Activated T-cell treated with anti-CD3 and anti-CD28 coated beads, Interleukin-2, amount 50 U/mL, for 1 hour (primary cell): Measurements from ENCODE around the gene LATS2.

ENCODE experiments used
- DNase-seq: peaks from one replicate; pipeline ENCODE4 v3.0.0-alpha.2; 2020

The LATS2 gene

DNA sequence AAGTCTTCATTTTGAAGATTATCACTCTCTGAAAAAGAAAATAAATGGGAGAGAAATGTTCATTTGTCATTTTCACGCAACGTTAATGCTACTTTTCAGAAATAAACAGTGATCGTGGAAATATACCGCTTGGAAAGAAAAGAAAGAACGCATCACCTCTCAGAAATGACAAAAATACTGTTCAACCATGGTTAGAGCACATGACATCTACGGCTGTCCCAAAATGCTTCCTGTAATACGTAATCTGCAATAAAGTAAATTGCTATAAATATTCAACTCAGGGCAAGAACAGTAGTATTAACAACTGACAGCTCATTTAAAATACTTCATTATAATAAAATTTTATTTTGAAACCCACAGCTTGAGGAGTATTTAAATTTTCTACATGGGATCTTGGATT is 15.2 kb downstream of the LATS2 start:
- no peak for DNase-seq

DNA sequence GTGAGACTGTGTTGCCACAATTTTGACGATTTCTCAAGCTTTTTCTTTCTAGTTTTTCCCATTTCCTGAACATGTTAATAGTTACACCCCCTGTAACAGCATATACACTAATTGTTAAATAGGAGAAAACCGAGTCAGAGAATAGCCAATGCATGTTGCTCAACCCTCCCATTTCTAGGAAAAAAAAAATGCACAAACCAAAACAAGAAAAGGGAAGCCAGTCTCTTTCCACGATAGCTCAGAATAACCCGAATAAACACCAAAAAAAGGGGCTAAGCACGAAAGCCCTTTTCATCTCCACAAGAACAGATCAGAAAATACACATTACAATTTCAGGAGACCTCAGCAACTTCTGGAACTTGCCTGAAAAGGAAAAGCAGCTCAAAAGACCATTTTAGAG is 16.3 kb downstream of the LATS2 start:
- DNase-seq = no peak

DNA sequence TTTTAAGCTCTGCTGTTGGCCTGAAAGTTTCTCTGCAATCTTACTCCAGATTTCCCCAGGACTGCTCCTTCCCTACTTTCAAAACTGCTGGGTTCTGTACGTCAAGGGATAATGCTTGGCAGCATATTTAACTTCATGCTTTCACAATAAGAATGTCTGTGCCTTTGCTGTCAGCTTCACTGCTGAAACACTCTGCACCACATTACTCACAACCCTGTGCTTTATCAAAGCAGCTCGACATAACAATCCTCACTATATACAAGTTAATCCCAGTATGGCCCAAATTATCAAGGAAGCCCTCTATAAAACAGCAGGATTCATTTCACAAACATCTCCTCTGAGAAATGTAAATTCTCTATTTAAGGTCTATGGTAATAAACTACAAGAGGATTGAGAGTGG is 17.5 kb downstream of the LATS2 start:
- no peak for DNase-seq

DNA sequence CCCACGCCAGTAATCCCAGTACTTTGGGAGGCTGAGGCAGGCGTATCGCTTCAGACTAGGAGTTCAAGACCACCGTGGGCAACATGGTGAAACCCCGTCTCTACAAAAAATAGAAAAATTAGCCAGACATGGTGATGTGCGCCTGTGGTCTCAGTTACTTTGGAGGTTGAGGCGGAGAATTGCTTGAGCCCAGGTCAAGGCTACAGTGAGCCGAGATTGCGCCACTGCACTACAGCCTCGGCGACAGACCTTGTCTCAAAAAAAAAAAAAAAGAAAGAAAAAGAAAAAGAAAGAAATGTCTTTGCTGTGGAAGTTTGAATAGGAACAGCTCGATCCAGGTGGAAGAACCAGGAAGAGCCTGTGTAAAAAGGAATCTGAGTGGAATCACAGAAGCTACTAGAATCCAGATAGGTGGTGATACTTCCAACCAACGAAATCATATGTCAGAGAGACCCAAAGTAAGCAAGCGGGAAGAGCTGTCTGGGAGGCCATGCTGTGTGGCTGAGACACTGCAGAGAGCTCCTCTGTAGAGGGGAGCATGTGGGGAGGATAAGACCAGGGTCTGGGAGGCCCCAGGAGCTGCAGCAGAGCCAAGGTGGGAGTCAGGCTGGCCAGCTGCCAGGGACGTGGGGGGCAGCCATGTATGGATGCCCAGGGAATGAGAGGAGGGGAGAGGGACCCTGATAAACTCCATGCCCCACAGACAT is 21.1 kb downstream of the LATS2 start:
- DNase-seq = no peak

DNA sequence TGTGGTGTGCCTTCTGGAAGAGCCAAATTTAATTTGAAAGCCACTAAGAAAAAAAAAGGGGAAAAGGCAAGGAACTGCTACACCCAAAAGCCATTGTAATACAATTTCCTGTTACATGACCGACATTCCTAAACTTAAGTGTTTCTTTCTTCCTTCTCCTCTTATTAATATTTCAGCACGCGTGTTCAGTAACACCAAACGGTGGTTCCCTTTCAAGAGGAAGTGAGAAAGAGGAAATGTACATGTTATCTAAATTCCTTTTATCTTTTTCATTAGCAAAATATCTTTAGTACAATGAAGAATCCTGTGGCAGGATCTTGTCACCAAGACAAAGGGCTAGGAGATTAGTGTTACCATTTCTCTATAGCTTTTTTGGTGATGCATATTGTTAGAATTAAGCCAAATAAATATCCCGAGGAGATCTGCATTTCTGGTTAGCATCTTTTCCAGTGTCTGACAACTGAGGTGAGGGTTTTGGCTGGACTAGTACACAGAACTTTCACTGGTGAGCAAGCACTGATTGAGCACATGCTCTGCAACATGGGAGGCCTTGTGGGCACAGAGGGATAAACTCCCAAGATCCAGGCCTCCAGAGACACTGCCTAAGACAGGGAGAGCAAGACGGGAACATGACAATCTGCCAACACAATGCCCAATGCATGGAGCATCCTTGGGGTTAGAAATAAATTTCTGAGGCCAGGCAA is 22.1 kb downstream of the LATS2 start:
- no peak for DNase-seq

DNA sequence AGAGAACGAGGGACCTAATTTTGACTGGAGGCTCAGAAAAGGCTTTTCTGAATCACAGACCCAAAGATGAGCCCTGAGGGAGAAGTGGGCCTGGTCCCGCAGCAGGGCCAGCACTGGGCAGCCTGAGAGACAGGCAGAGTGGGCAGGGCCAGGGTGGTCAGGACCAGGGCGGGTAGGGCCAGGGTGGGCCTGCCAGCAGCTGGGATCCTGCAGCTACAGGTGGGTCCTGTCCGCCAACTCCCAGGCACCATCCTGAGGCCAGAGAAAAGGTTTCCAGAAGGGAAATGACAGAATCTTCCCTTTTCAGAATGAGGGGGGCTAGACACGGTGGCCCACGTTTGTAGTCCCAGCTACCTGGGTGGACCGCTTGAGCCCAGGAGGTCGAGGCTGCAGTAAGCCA is 23.7 kb downstream of the LATS2 start:
- DNase-seq = no peak

DNA sequence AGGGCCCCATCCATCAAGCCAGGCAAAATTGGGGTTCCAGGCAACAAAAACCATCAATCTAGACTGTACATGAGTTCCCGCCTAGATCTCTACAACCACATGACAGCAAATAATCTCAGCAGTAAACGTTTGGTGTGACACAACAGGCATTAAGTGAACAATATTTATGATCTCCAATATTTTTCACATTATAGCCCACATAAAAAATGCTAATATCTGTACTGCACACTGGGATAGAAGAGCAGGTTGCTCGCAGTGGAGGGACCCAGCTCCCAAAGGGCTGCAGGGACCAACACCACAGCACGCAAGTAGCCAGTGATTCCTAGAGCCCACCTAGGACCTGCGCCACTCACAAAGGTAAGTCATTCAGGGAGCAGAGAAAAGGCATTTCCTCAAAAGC is 25.9 kb downstream of the LATS2 start:
- DNase-seq = no peak

DNA sequence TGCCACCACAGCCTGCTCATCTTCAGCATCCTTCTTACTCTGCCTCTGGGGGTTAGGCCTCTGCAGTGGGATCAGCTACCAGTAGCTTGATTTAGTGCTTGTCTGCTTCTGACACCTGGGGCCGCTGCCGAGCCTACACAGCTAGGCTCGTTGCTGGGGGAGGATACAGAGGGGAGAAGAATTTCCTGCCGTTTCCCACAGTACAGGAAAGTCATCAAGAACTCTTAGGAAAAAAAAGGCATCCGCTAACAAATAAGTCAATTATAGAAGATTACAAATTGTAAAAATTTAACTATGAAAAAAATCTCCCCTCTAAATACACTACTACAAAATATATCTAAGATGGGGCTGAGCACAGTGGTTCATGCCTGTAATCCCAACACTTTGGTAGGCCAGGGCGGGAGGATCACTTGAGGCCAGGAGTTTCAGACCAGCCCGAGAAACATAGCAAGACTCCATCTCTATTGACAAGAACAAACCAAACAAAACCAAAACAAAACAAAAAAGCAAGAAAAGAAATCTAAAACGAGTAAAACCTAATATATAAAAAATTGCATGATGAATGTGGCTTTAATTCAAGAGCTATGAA is 26.7 kb downstream of the LATS2 start:
- no peak for DNase-seq

DNA sequence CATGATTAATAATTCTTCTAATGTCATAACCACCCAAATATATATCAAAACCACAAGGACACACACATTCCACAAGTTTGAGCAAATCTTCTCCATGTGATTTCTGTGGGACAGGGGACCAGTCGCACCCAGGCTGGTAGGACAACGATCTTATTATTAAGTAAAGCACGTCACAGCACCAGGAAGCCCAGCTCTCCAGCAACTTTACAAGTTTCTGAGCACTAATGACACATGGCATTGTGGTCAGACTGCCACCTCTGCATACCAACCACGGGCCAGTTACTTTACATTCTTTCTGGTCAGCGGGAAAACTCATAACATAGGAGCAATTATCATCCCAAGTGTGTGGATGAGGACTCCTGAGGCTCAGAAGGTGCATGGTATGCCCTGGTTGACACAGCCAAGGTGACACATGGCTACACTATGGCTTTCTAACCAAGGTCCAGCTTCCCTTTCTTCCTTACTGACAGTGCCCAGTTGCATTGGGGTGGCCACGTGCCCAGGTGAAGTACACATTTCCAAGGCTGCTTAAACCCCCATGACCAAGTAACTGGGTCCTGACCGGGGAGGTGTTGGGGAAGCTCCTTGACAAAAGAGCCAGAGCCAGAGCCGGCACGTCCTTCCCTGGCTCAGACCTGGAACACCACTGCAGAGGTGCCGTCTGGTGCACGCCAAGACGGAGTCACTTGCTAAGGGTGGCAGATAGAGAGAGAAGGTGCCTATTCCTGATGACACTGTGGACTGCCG is 27.4 kb downstream of the LATS2 start:
- no peak for DNase-seq

DNA sequence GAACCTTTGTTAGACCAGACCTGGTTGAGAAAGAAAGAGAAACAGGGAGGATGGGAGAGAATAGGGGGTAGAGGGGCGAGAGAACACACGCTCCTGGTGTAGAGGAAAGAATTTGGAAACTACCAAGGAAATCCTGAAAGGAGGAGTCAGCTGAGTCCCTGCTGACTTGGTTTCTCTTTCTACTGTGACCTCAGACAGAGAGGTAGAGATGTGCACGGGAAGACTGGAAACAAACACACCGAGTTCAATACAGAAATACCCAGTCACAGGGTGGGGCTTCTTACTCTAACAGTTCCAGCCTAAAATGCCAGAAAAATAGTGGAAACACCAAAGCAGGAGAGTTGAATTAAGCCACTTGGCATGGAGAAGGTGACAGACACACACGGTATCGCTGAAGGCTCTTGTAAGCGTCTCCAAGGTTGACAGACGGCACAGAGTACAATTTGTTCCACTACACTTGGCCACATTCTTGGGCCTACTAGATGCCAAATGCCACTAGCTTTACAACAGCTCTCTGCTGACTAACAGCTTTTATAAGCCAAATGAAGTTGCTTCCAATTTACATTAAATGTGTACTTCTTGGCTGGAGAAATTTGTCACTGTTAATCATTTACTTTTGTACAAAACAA is 28.1 kb downstream of the LATS2 start:
- DNase-seq = no peak

DNA sequence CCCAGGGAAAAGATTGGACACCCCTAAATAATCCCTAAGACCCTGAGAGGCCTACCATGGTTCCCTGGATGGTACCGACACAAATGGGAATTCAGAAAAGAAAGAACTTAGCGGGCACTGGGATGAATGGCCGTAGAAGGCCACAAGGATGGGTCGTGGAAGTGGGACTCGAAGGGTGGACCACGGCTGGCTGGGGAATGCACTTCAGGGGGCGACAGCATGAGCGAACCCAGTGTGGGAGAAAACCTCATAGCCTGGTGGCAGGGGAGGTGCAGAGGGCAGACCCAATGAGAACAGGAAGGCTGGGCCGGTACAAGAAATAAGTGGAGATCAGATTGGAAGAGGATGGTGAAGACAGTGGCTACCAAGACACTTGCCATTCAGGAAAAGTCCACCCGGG is 28.7 kb downstream of the LATS2 start:
- no peak for DNase-seq

DNA sequence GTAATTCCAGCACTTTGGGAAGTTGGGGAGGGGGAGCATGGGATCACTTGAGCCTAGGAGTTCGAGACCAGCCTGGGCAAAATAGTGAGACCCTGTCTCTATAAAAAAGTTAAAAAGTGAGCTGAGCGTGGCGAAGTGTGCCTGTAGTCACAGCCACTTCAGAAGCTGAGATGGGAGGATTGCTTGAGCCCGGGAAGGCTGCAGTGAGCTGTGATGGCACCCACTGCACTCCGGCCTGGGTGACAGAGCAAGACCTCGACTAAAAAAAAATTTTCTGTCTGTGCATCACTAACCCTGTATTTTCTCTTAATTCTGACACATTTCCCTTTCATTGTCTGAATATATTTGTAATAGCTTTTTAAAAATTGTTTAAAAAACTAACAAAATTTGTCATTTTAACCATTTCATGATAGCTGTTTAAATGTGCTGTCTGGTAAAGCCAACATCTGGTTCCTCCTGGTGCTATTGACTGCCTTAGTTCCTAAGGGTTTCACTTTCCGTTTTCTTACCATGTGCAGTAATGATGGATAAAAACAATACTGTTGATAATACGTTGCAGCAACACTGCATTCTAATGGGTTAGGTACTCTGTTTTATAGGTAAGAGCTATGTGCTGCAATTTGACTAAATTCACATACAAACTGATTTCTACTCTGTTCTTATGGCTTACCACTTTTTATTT is 29.7 kb downstream of the LATS2 start:
- no peak for DNase-seq

DNA sequence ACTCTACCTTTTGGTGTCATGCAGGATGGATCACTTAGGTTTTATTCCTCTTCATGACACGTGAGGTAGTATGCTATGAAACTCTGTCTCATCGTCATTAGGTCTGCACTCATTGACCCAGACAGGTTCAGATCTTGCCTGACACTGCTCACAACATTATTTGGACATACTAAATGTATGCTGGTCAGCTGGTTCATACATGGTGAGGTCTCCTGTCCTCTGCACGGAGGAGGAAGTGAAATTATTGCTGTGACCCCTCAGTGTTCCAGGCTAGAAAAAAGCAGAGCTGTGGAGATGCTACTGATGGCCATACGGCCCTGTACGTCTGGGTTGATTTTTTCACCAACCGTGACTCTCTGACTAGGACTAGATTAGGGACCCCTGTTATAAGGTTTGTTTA is 35.8 kb downstream of the LATS2 start:
- DNase-seq = no peak

DNA sequence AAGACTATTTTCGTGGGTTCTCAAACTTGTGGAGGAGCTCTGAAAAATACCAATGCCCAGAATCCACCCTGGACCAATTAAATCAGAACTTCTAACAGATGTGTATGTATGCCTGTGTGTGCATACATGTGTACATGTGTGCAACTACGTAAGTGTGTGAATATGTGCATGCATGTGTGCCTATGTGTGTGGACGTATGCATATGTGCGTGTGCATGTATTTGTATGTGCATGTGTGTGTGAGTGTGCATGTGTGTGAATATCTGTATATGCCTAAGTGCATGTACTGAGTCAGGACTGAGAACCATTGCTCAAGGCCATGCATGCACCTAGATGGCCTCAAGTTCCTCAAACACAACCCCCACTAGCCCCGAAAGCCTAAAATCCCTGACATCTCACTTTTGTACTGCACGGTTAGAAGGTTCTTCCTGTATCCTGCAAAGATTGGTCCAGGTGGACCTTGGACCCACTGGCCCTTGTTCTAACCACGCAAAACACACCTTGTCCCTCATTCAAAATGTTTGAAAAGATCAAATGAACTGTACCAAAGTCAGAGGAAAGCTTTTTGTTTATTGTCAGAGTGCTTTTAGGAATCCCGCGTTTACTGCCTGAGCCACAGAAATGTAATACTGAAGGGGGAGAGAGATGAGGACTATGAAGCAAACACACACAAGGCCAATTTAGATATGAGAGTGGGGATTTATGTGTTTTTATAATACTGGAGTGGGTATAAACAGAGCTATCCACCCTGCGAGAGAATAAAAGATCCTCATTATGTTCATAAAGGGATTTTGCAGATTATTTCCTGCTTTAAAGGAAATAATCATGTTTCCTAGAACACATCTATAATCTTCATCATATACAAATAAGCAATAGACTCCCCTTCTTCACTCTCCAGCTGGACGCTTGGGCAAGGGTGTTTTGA is 39.1 kb downstream of the LATS2 start:
- DNase-seq = no peak

DNA sequence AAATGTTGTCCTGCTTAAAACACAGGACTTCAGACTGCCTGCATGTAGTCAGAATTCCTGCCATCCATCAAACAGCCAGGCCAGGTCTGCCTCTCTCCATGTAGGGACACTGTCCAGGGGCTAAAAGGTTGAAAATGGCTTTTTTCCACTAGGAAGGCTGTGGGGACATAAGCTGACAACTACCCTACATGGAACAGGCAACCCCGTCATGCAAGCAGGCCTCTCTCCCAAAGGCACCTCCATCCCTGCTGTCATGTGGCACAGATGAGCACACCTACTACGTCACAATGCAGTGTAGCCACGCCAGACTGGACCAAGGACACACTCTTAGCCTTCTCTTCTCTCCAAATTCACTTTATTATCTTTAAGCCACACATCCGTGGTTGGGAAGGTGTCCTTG is 40.8 kb downstream of the LATS2 start:
- no peak for DNase-seq

DNA sequence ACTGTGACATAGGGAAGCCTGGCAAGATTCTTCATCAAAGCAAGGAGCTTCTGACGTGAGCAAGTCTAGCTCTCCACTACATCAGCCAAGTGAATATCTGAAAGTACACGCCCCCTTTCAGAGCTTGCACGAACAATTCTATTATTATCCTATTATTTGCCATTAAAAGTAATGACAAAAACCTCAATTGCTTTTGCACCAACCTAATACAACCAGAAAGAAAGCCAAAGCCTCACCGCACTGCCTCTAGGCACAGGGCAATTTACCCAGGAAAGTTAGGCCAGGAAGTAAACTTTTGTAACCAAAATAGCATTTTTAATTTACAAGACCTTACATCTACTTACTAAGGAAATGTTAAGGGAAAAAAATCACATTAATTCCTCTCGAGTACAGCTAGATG is 41.2 kb downstream of the LATS2 start:
- no peak for DNase-seq

DNA sequence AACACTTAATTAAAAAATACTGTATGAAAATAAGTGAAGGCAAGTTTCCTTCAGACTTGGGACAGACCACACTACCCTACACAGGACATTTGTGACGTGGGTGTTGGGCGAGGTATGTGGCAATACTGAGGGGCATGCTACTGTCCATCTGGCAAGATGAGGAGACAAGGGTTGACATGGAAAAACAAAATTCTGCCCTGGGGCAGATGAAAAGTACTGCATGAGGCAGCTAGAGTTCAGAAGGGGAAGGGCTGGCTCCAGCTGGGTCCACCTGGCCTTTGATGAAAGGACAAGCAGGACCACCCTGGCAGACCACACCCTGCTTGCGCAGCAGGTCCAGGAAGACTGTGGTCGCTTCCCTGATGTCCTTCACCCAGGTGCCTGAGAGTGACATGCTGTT is 43.2 kb downstream of the LATS2 start:
- no peak for DNase-seq

DNA sequence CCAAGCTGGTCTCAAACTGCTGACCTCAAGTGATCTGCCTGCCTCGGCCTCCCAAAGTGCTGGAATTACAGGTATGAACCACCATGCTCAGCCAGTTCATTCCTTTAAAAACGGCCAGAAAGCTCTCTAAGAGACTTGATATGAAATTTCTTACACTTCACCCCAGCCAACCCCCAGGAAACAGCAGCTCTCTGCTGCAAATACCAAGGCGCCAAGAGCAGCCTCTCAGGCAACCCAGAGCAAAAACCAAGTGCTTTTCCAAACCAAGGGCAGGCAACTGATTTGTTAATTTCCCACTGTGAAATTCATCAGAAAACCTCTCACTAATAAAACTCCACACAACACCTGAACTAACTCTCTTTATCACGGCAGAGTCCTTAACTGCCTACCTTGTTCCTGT is 44.9 kb downstream of the LATS2 start:
- DNase-seq = no peak

DNA sequence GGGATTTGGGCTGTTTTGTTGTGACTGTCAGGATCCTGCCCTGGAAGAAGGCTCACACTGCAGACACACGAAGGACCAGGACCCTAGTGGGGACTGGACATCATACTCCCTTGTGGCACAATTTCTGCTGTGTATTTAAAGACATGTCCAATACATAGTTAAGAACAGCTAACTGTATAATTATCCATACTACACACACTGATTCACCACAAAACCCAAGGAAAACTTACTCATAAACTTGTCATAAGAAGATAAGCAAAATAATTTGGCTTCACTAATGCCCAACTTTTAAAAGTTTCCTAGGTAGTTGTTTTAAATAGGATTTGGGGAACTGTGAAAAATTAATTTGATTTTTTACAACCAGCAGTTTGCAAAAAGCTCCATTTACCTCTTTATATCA is 46.1 kb downstream of the LATS2 start:
- no peak for DNase-seq

DNA sequence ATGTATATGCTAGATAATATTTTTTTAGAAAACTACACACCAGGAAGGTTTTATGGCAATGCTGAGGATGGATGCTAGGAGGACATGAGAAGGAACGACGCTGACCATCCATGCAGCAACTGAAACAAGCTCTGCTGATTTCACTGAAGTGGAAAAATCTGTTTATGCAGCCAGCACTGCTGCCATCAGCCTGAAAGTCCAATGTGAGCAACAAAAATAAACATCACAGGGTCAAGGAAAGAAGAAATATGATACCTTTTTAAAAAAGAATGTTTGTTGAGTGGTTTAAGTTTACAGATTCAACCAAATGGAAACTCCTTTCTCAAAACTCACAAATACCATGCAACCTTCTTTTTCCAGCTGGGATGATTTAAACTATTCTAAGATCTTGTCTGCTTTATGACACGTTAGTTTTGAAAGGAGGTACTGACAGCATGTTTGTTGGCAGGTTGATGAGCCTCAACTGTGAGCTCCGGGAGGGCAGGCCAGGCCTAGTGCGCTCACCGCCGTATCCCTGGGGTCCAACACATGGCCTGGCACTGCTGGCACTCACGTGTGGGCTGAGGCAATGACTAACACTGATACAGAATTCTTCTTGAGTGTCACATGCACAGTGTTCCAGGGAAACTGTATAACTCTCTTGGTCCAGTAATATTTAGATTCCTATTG is 46.8 kb downstream of the LATS2 start:
- DNase-seq = no peak

DNA sequence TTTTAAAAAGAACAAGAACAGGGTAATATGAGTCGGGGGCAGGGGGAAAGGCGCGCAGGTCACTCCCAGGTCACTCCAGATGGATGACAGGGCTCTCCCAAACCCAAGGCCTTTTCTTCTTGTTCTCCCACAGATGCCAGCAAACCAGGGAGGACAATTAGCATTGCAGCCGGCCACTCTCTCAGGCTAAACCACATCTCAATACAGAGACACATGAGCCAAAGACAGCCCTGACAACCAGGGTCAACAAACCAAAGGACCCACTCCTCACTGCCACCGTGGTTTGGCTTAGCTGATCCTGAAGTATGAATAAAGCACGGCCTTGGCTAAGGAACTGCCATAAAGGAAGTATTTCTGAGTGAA is 47.3 kb downstream of the LATS2 start:
- no peak for DNase-seq
